ENCODE measurements around the gene PRRC2A. TPM values are rescaled to one million over a fixed set of nuclear protein-coding genes. Genes with fewer than 3 reads are reported as not detected.
A peak's percentile ranks its signal among the peaks of the same experiment; 100 is the strongest.

The PRRC2A gene
- total RNA-seq, 6 experiments from 2014 or later = 216 to 259 (median 231) TPM

DNA sequence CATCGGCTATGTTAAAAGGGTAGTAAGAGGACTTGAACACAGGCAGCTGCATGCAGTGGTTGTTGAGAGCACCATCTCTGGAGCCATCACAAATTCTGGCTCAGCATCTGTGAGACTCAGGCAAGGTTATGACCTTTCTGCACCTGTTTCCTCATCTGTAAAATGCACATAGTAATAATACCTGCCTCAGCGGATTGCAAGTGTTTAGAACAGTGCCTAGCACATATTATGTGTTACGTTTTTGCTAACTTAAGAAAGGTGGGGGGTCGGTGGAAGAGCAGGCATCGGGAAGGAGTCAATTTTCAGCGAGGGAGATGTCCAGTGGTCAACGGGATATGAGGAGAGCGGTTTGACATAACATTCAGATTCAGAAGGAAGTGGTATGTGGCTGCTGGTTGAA, 57.4 kb downstream of the PRRC2A start:
- Mint-ChIP-seq H3K27me3 (ENCODE audit: insufficient read depth) (peaks cover 3% of the 10 kb centered on the region), H3K36me3 (ENCODE audit: low read depth) (peaks cover 5% of the 10 kb centered on the region), H3K9me3 (no peaks in the 10 kb centered on the region), H3K4me1 (ENCODE audit: low read depth) (peaks cover 17% of the 10 kb centered on the region), H3K4me3 (no peak overlapping the region), H3K27ac (no peak overlapping the region)
- DNase-seq = no peak
- TF ChIP-seq, protein P1, sequence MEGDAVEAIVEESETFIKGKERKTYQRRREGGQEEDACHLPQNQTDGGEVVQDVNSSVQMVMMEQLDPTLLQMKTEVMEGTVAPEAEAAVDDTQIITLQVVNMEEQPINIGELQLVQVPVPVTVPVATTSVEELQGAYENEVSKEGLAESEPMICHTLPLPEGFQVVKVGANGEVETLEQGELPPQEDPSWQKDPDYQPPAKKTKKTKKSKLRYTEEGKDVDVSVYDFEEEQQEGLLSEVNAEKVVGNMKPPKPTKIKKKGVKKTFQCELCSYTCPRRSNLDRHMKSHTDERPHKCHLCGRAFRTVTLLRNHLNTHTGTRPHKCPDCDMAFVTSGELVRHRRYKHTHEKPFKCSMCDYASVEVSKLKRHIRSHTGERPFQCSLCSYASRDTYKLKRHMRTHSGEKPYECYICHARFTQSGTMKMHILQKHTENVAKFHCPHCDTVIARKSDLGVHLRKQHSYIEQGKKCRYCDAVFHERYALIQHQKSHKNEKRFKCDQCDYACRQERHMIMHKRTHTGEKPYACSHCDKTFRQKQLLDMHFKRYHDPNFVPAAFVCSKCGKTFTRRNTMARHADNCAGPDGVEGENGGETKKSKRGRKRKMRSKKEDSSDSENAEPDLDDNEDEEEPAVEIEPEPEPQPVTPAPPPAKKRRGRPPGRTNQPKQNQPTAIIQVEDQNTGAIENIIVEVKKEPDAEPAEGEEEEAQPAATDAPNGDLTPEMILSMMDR (IDR thresholded peaks at IDR 0.05) = no peak

DNA sequence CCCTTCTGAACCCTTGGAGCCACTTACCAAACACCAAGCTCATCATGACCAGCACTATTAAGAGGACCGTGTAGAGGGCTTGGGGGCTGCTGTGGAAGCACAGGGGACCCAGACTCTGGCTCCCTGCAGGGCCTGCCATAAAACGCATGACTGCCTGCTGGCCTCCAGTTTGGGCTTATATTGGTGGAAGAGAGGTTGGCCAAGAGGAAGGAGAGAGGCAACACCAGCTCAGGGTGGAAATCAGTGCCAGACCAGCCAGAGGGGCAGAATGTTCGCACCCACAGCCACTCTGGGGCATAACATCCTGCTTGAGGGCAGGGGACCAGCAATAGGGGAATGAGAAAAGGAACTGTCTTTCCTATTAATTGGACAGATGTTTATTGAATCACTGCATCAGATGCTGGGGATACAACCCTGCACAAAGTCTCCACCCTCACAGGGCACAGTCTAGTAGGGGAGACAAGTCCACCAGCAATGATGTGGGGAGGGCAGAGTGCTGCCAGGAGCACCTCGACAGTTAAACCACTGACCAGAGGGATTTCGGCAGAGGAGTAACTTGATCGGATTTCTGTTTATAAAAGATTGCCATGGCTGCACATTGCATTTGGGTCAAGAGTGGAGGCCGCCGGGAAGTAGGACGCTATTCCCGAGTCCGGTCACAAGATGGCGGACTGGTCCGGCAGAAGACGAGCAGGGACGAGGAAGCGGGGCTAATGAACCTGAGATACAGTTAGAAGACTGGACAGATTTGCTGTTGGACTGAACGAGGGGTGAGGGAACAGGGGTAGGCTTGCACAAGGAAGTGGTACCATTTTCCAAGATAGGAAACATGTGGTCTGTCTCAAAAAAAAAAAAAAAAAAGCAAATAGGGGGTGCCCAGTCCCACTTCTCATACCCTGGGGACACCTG, 60.0 kb downstream of the PRRC2A start, which contains the start of gene LY6G5C:
TSS of gene LY6G5C (minus strand) at position 842 of the 909 bp plus-strand sequence. CDS start at position 148, 694 bp downstream.
- H3K4me1 Mint-ChIP-seq (ENCODE audit: low read depth) = peaks cover 17% of the 10 kb centered on the region
- H3K27me3 Mint-ChIP-seq (ENCODE audit: insufficient read depth) = peaks cover 1% of the 10 kb centered on the region; the same call in 1 of the 2 replicates
- no peaks in the 10 kb centered on the region for H3K36me3 Mint-ChIP-seq (ENCODE audit: low read depth)
- TF ChIP-seq, protein P1 (IDR thresholded peaks at IDR 0.05) = peak; percentile 75
- H3K4me3 Mint-ChIP-seq = peak within 1 kb of the TSS; percentile 87
- DNase-seq = peak; percentile 91
- no peaks in the 10 kb centered on the region for H3K9me3 Mint-ChIP-seq
- H3K27ac Mint-ChIP-seq = peak within 1 kb of the TSS; percentile 96

DNA sequence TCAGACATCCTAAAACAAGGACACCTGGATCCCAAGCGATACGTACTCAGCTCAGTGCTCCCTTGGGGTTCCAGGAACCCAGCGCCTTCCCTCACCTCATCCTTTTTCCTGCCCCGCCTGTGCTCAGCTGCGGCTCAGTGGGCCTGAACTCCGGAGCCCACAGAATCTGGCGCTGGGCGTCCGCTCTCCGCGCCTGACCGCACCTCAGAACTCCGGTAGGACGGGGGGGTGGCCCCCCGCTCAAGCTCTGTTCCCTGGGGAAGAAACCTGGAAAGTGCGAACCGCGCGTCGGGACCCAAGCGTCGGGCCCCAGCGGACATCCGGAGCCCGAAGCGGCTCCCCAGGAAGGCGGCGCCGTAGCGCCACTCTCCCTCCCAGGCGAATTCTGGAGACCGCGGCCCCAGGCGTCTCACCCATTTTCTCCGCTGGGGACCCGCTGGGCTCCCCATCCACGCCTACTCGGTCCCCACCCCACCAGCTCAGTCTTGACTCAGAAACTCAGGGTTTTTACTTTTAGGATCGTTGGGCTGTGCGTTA, 60.7 kb downstream of the PRRC2A start:
- TF ChIP-seq, protein P1 (IDR thresholded peaks at IDR 0.05) = no peak; the same call in none of the 2 replicates
- no peaks in the 10 kb centered on the region for H3K9me3 Mint-ChIP-seq
- peak overlapping the region; percentile 96 for H3K27ac Mint-ChIP-seq
- peaks cover 17% of the 10 kb centered on the region for H3K4me1 Mint-ChIP-seq (ENCODE audit: low read depth)
- H3K4me3 Mint-ChIP-seq = peak overlapping the region; percentile 87
- H3K36me3 Mint-ChIP-seq (ENCODE audit: low read depth) = 0 out of 2 replicates have a peak, but pooled peaks cover 6% of the 10 kb centered on the region
- DNase-seq = no peak
- H3K27me3 Mint-ChIP-seq (ENCODE audit: insufficient read depth) = peaks cover 1% of the 10 kb centered on the region; the same call in 1 of the 2 replicates

DNA sequence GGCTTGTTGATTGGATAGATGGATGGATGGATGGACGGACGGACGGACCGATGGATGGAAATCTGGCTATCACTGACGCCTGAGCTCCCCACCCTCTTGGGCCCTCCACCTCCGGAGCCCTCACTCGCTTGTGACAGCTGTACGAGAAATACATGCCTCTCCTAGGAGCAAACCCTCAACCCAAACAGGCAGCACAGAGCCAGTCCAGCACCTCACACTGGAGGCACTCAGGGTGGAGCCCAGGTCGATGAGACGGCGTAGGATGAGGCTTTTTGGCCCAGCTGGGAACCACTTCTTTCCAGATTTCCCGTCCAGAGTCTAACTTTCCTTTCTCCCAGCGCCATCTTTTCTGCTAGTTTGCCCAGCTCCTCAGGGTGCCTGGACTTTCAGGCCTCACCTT, 63.1 kb downstream of the PRRC2A start:
- Mint-ChIP-seq H3K27me3 (ENCODE audit: insufficient read depth) (peaks cover 1% of the 10 kb centered on the region; the same call in 1 of the 2 replicates), H3K4me3 (no peak overlapping the region), H3K4me1 (ENCODE audit: low read depth) (peaks cover 17% of the 10 kb centered on the region), H3K27ac (no peak overlapping the region), H3K36me3 (ENCODE audit: low read depth) (0 out of 2 replicates have a peak, but pooled peaks cover 9% of the 10 kb centered on the region), H3K9me3 (no peaks in the 10 kb centered on the region)
- DNase-seq = no peak
- TF ChIP-seq, protein P1 (IDR thresholded peaks at IDR 0.05) = no peak

DNA sequence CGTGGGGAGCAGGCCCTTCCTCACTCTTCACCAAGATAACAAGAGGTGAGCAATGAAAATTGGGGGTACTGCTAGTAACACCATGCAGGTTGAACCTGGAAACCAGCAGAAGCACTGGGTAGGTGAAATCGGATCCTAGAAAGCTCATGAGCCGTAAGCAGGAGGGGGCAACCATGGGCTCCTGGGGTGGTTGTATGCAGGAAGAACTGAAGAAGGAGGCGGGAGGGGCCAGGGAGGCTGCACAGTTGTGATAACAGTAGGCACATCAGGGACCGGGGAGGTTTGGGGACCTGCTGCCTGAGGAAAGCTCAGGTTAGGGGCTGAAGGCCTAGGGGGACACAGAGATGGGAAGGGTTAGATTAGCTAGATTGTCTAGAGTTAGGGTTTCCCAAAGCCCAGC, 66.0 kb downstream of the PRRC2A start:
- Mint-ChIP-seq H3K4me3 (no peak overlapping the region), H3K36me3 (ENCODE audit: low read depth) (peaks cover 9% of the 10 kb centered on the region; the same call in 1 of the 2 replicates), H3K4me1 (ENCODE audit: low read depth) (peaks cover 3% of the 10 kb centered on the region), H3K9me3 (no peaks in the 10 kb centered on the region), H3K27me3 (ENCODE audit: insufficient read depth) (no peaks in the 10 kb centered on the region; the same call in 1 of the 2 replicates), H3K27ac (no peak overlapping the region)
- TF ChIP-seq, protein P1 (IDR thresholded peaks at IDR 0.05) = no peak
- no peak for DNase-seq
